ENCODE results near the gene MYO1H.

GRCh38 chr12:109479761-109480160, 132.1 kb downstream of the MYO1H start:
- TF ChIP-seq CTCF (IDR thresholded peaks at IDR 0.05): no peak
- TF ChIP-seq EP300 (IDR thresholded peaks at IDR 0.05): no peak
- TF ChIP-seq POLR2A (IDR thresholded peaks at IDR 0.05): no peak
